Heart right ventricle (tissue), 16 donors: ENCODE results near the gene ALDH1A3. TPM values are rescaled to one million over a fixed set of nuclear protein-coding genes. Genes with fewer than 3 reads are reported as not detected.

Source experiments
- ATAC-seq, 8 donors: fragments of 200-7000 bp; cut with Tn5 transposase; one replicate each; pipeline ENCODE4 v1.9.1; 2020; ENCODE audit warnings: mild to moderate bottlenecking in 8 of 8, moderate library complexity in 8 of 8, moderate number of reproducible peaks in 1 of 8
- DNase-seq, 2 donors: peaks; one replicate each; pipeline ENCODE4 v3.0.0-alpha.2; 2020
- H3K27ac ChIP-seq, 10 donors: fragments of 200-600 bp; sonication (generic) in 2 of 10; one replicate each; pipeline versions ENCODE4 v1.5.0 to v1.8.0; 2020 to 2022; ENCODE audit warnings: mild to moderate bottlenecking in 3 of 10
- H3K27me3 ChIP-seq, 7 donors: fragments of 200-600 bp; one replicate each; pipeline ENCODE4 v1.8.0; 2021 to 2022; ENCODE audit warnings: mild to moderate bottlenecking in 2 of 7
- H3K36me3 ChIP-seq, 9 donors: fragments of 200-600 bp; sonication (generic) in 1 of 9; one replicate each; pipeline versions ENCODE4 v1.5.0 to v1.8.0; 2020 to 2022; ENCODE audit warnings: mild to moderate bottlenecking in 2 of 9
- H3K4me1 ChIP-seq, 9 donors: fragments of 200-600 bp; sonication (generic) in 1 of 9; one replicate each; pipeline versions ENCODE4 v1.5.0 to v1.8.0; 2020 to 2022; ENCODE audit warnings: mild to moderate bottlenecking in 4 of 9
- H3K4me3 ChIP-seq, 10 donors: fragments of 200-600 bp; sonication (generic) in 2 of 10; one replicate each; pipeline versions ENCODE4 v1.5.0 to v1.8.0; 2020 to 2022; ENCODE audit warnings: mild to moderate bottlenecking in 7 of 10, moderate library complexity in 2 of 10
- H3K9me3 ChIP-seq, 11 donors: fragments of 200-600 bp in 10 of 11; sonication (generic) in 2 of 11; one replicate each; pipeline versions ENCODE4 v1.5.0 to v1.8.0; 2013 to 2022; ENCODE audit warnings: mild to moderate bottlenecking in 2 of 11, control low read depth in 1 of 11, moderate library complexity in 1 of 11
- CTCF ChIP-seq, 9 donors: fragments of 200-600 bp; sonication (generic) in 2 of 9; IDR thresholded peaks; one replicate each; pipeline versions ENCODE4 v1.5.0 to v1.8.0; 2021 to 2022; ENCODE audit warnings: antibody characterized with exemption in 9 of 9, mild to moderate bottlenecking in 5 of 9, moderate library complexity in 1 of 9
- WGBS, 2 donors: extraction: QIAGEN DNeasy Blood & Tissue Kit; methylation state at CpG; one replicate each; pipeline ENCODE4 v1.1.7; 2013; ENCODE audit warnings: inconsistent platforms in 1 of 2; 5-methylcytosine and 5-hydroxymethylcytosine counted together
- intact Hi-C, 10 donors: fragments of 100-400 bp; cut with DNase I; formaldehyde crosslinking; loops; one replicate each; pipeline versions ENCODE4 v1.11.1 to v1.14.2; 2022
- polyA plus RNA-seq, 2 donors: library from polyadenylated mRNA; stranded (reverse); fragments of 200-250 nt; gene quantifications; one replicate each; pipeline ENCODE4 v1.2.3, GENCODE V29; 2013
- total RNA-seq, 10 donors: library from RNA; stranded (reverse); fragmentation: NEBNext Ultra II Directional in 3 of 10; extraction: Animal tissue kit (Norgen Biotek cat#: 25700) in 3 of 10; gene quantifications; one replicate each; pipeline versions ENCODE4 v1.2.1 to v1.2.4, GENCODE V29; 2021 to 2023
- donor health status: Arrhythmogenic right ventricular cardiomyopathy.
- donor health status: ischemic (EF 13 %, LVEDD 7.1; RV severe dilation, severe dysfunction).
- donor health status: healthy with polysubstance abuse.
- donor health status: DM: no; HTN: yes; CAD: no.
- donor health status: DM: no; HTN: no; CAD: no.
- donor health status: ischemic (EF 25% LVEDD 6.9; RV normal size, moderate dysfunction).
- donor health status: ischemic (EF 25% LVEDD 5.7; RV mildly dilated, moderate dysfunction).
- donor health status: healthy.
- donor health status: DM: yes; HTN: yes; CAD: no.
- donor health status: Ischemic cardiomyopathy.
- donor health status: ischemic (EF 35%, LVEDD 5.7; RV mildly dilated, moderate dysfunction).
- donor health status: nonischemic (EF 11% LVEDD 7.7; RV severe dilation, severe dysfunction).
- donor health status: DM: yes; HTN: yes; CAD: no.
- donor health status: PGD.
- donor health status: ischemic (EF 29% LVEDD 5.4; RV normal size, mild dysfunction).
- donor health status: nonischemic (EF 23%, LVEDD 6.1; RV moderate dilation, normal function).

Gene ALDH1A3
- total and polyA plus RNA-seq, 12 donors = 0.96 to 24.9 (median 2.3) TPM

GRCh38 chr15:100893964-100894295 lies 14.3 kb downstream of the ALDH1A3 start:
- H3K36me3 ChIP-seq = peaks cover 0 to 31% (median 0%) of the 10 kb centered on the region in 9 donors
- 62 to 73% methylated on average over 9 of the region's 9 CpGs for WGBS, 2 donors
- intact Hi-C loops = no loop called here
- TF ChIP-seq CTCF (IDR thresholded peaks at IDR 0.05) = no peak
- H3K27ac ChIP-seq = no peak overlapping the region
- peaks cover 0 to 49% (median 30%) of the 10 kb centered on the region in 7 donors for H3K27me3 ChIP-seq
- no peak overlapping the region for H3K4me3 ChIP-seq
- ATAC-seq (no peak), DNase-seq (no peak)
- H3K9me3 ChIP-seq = no peaks in the 10 kb centered on the region
- peaks cover 0 to 18% (median 9%) of the 10 kb centered on the region in 9 donors for H3K4me1 ChIP-seq

GRCh38 chr15:100895721-100896120 lies 16.1 kb downstream of the ALDH1A3 start:
- 93 to 94% methylated on average over 13 of the region's 13 CpGs for WGBS, 2 donors
- intact Hi-C loops = no loop called here
- DNase-seq (no peak), ATAC-seq (no peak)
- Histone ChIP-seq H3K4me1 (peaks cover 0 to 24% (median 16%) of the 10 kb centered on the region in 9 donors), H3K27me3 (peaks cover 0 to 37% (median 23%) of the 10 kb centered on the region in 7 donors), H3K27ac (no peak overlapping the region), H3K36me3 (peaks cover 0 to 34% (median 0%) of the 10 kb centered on the region in 9 donors), H3K4me3 (no peak overlapping the region), H3K9me3 (no peaks in the 10 kb centered on the region)
- no peak for TF ChIP-seq CTCF (IDR thresholded peaks at IDR 0.05)

- ATAC-seq (no peak), DNase-seq (no peak)
- peaks cover 0 to 42% (median 34%) of the 10 kb centered on the region in 9 donors for H3K4me1 ChIP-seq
- 86 to 88% methylated on average over 26 of the region's 26 CpGs for WGBS, 2 donors
- peaks cover 0 to 20% (median 9%) of the 10 kb centered on the region in 7 donors for H3K27me3 ChIP-seq
- H3K36me3 ChIP-seq = peaks cover 0 to 21% (median 0%) of the 10 kb centered on the region in 9 donors
- H3K27ac ChIP-seq = no peak overlapping the region
- no peak overlapping the region for H3K4me3 ChIP-seq
- intact Hi-C loops = no loop called here
- H3K9me3 ChIP-seq = no peaks in the 10 kb centered on the region
- TF ChIP-seq CTCF (IDR thresholded peaks at IDR 0.05) = no peak
Observed at GRCh38 chr15:100897221-100898151, 17.9 kb downstream of the ALDH1A3 start.

- 90 to 95% methylated on average over 9 of the region's 9 CpGs for WGBS, 2 donors
- no peak for TF ChIP-seq CTCF (IDR thresholded peaks at IDR 0.05)
Observed at GRCh38 chr15:100898152-100898490, 18.5 kb downstream of the ALDH1A3 start.

More at GRCh38 chr15:100898152-100898490, 18.5 kb downstream of the ALDH1A3 start:
- ATAC-seq = no peak
- DNase-seq = no peak
- Histone ChIP-seq H3K27ac (no peak overlapping the region), H3K27me3 (peaks cover 0 to 18% (median 7%) of the 10 kb centered on the region in 7 donors), H3K4me1 (peaks cover 0 to 48% (median 40%) of the 10 kb centered on the region in 9 donors), H3K36me3 (peaks cover 0 to 15% (median 0%) of the 10 kb centered on the region in 9 donors), H3K4me3 (no peak overlapping the region), H3K9me3 (no peaks in the 10 kb centered on the region)
- intact Hi-C loops = no loop called here
